Measurements from ENCODE around the gene KCNIP4. TPM values are rescaled to one million over a fixed set of nuclear protein-coding genes. Genes with fewer than 3 reads are reported as not detected.

Gene KCNIP4
- total RNA-seq, 2 experiments from 2014 or later = not detected

DNA sequence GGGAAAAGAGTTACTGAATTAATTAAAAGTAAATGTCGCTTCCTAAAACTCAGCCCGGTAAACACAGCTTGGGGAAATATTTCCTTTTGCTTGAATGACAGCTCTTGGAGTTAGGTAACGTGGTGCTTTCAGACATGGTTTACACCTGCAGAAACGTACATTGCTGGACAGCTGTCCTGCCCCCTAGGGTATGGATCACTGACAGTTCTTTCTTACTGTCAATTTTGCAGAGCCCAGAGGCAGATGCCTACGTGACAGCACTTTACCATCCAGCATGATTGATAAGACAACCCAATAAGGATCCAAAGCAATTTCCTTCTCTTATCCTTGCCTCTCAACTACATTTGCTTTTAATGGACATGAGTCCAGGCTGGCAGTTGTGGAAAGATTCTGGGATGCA, 913.8 kb downstream of the KCNIP4 start:
- Mint-ChIP-seq H3K27ac (no peak overlapping the region), H3K4me1 (no peaks in the 10 kb centered on the region), H3K27me3 (no peaks in the 10 kb centered on the region), H3K4me3 (no peak overlapping the region), H3K9me3 (no peaks in the 10 kb centered on the region), H3K36me3 (ENCODE audit: low read depth) (no peaks in the 10 kb centered on the region)
- no peak for DNase-seq
- CTCF ChIA-PET = no interaction called here
- POLR2A ChIA-PET = no interaction called here

GRCh38 chr4:21032089-21032645, 916.4 kb downstream of the KCNIP4 start:
- Mint-ChIP-seq H3K4me1 (no peaks in the 10 kb centered on the region), H3K9me3 (no peaks in the 10 kb centered on the region), H3K27me3 (no peaks in the 10 kb centered on the region), H3K27ac (no peak overlapping the region), H3K4me3 (no peak overlapping the region), H3K36me3 (ENCODE audit: low read depth) (no peaks in the 10 kb centered on the region)
- CTCF ChIA-PET = no interaction called here
- DNase-seq = no peak
- POLR2A ChIA-PET = no interaction called here

GRCh38 chr4:21018817-21019216, 929.8 kb downstream of the KCNIP4 start:
- Mint-ChIP-seq H3K4me1 (no peaks in the 10 kb centered on the region), H3K36me3 (ENCODE audit: low read depth) (no peaks in the 10 kb centered on the region), H3K9me3 (peaks cover 7% of the 10 kb centered on the region), H3K27ac (no peak overlapping the region), H3K4me3 (no peak overlapping the region), H3K27me3 (no peaks in the 10 kb centered on the region)
- ChIA-PET CTCF (no interaction called here), POLR2A (no interaction called here)
- DNase-seq = no peak

GRCh38 chr4:21013501-21013900, 935.1 kb downstream of the KCNIP4 start:
- Mint-ChIP-seq H3K36me3 (ENCODE audit: low read depth) (no peaks in the 10 kb centered on the region), H3K27ac (no peak overlapping the region), H3K4me3 (no peak overlapping the region), H3K9me3 (peaks cover 8% of the 10 kb centered on the region), H3K27me3 (no peaks in the 10 kb centered on the region), H3K4me1 (no peaks in the 10 kb centered on the region)
- POLR2A ChIA-PET = no interaction called here
- CTCF ChIA-PET = no interaction called here
- DNase-seq = no peak

- Mint-ChIP-seq H3K36me3 (ENCODE audit: low read depth) (no peaks in the 10 kb centered on the region), H3K27ac (no peak overlapping the region), H3K9me3 (peaks cover 6% of the 10 kb centered on the region), H3K4me1 (no peaks in the 10 kb centered on the region), H3K27me3 (no peaks in the 10 kb centered on the region), H3K4me3 (no peak overlapping the region)
- POLR2A ChIA-PET = no interaction called here
- CTCF ChIA-PET = no interaction called here
- DNase-seq = no peak
Measured at GRCh38 chr4:21012851-21013331, 935.7 kb downstream of the KCNIP4 start.

GRCh38 chr4:21011106-21011505, 937.5 kb downstream of the KCNIP4 start:
- ChIA-PET POLR2A (no interaction called here), CTCF (no interaction called here)
- Mint-ChIP-seq H3K4me3 (no peak overlapping the region), H3K27ac (no peak overlapping the region), H3K36me3 (ENCODE audit: low read depth) (no peaks in the 10 kb centered on the region), H3K4me1 (no peaks in the 10 kb centered on the region), H3K9me3 (peaks cover 2% of the 10 kb centered on the region), H3K27me3 (no peaks in the 10 kb centered on the region)
- no peak for DNase-seq

DNA sequence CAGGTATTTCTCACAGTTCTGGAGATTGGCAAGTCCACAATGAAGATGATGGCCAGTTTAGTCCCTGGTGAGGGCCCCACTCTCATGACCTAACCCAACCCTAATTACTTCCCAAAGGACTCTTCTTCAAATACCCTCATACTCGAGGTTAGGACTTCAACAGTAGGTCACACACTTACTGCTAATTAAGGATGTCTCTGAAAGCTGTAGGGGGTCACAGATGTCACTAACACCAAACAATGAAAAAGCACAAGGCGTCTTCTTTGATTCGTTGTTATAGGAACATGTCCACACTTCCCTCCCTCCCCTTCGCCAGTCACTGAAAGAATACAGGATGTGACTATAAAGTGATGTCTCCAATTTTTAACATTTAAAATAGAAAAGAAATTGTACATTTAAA, 938.6 kb downstream of the KCNIP4 start:
- ChIA-PET CTCF (no interaction called here), POLR2A (no interaction called here)
- Mint-ChIP-seq H3K4me1 (no peaks in the 10 kb centered on the region), H3K27me3 (no peaks in the 10 kb centered on the region), H3K9me3 (peaks cover 2% of the 10 kb centered on the region), H3K36me3 (ENCODE audit: low read depth) (no peaks in the 10 kb centered on the region), H3K27ac (no peak overlapping the region), H3K4me3 (no peak overlapping the region)
- DNase-seq = no peak

DNA sequence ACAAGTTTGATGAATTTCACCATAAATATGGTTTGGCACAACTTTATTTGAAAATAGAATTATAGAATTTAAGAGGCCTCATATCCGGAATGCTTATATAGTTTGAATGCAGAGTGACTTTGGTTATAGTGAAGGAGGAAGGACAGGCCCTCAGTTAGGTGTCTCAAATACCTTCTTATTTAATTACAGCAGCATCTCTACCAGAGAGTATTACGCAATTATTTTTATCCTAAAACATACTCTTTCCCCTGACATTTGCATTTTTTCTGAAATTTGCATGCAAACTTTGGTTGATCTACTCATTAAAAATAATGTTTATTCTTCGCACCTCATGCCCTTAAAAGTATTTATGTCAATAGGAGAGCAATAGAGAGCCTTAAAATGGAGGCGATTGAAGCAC, 942.9 kb downstream of the KCNIP4 start:
- CTCF ChIA-PET = no interaction called here
- Mint-ChIP-seq H3K27me3 (no peaks in the 10 kb centered on the region), H3K36me3 (ENCODE audit: low read depth) (no peaks in the 10 kb centered on the region), H3K27ac (no peak overlapping the region), H3K4me3 (no peak overlapping the region), H3K9me3 (peaks cover 4% of the 10 kb centered on the region), H3K4me1 (peaks cover 4% of the 10 kb centered on the region)
- POLR2A ChIA-PET = no interaction called here
- no peak for DNase-seq

DNA sequence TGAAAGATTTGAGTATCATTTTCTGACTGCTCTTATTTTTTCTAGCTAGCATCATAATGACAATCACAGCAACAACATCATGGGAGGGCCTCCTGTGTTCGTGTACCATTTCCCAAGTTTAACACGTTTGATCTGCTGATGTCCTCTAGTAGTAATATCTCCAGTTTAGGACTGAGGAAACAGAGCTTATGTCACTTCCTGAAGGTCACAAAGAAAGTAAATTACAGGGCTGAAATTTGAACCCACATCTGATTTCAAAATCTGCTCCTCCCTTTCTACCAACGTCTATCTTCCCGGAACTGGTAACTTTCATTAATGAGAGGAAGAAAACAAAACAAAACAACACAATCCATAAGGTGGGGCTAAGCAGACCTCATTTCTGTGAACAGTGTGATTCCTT, 945.6 kb downstream of the KCNIP4 start:
- H3K4me1 Mint-ChIP-seq = peaks cover 4% of the 10 kb centered on the region
- no peaks in the 10 kb centered on the region for H3K36me3 Mint-ChIP-seq (ENCODE audit: low read depth)
- H3K9me3 Mint-ChIP-seq = peaks cover 2% of the 10 kb centered on the region
- no peak overlapping the region for H3K27ac Mint-ChIP-seq
- no peak for DNase-seq
- ChIA-PET CTCF (no interaction called here), POLR2A (no interaction called here)
- H3K4me3 Mint-ChIP-seq = no peak overlapping the region
- H3K27me3 Mint-ChIP-seq = no peaks in the 10 kb centered on the region

DNA sequence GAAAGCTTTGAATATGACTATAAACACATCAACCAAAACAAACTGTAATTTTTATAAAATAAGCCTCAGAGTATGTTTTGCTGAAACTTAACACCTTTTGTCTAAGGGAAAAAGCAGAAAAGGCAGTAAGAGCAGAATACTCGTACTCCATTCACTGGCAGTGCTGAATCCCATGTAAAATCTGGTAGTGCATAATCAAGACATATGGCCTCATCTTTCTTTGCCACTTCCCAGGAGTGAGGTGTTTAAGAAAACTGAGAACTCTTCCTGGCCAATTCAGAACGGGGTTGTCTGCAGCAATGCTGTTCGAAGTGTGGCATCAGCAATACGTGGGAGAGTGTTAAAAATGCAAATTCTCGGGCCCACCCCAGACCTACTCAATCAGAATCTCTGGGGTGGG, 946.3 kb downstream of the KCNIP4 start:
- H3K36me3 Mint-ChIP-seq (ENCODE audit: low read depth) = no peaks in the 10 kb centered on the region
- no peaks in the 10 kb centered on the region for H3K27me3 Mint-ChIP-seq
- H3K9me3 Mint-ChIP-seq = peaks cover 2% of the 10 kb centered on the region
- ChIA-PET CTCF (no interaction called here), POLR2A (no interaction called here)
- no peak overlapping the region for H3K4me3 Mint-ChIP-seq
- no peak overlapping the region for H3K27ac Mint-ChIP-seq
- peaks cover 4% of the 10 kb centered on the region for H3K4me1 Mint-ChIP-seq
- no peak for DNase-seq

GRCh38 chr4:21001490-21001889, 947.1 kb downstream of the KCNIP4 start:
- Mint-ChIP-seq H3K4me1 (peaks cover 4% of the 10 kb centered on the region), H3K4me3 (no peak overlapping the region), H3K27ac (no peak overlapping the region), H3K36me3 (ENCODE audit: low read depth) (no peaks in the 10 kb centered on the region), H3K9me3 (peaks cover 2% of the 10 kb centered on the region), H3K27me3 (no peaks in the 10 kb centered on the region)
- no peak for DNase-seq
- ChIA-PET POLR2A (no interaction called here), CTCF (no interaction called here)

GRCh38 chr4:20997886-20998285, 950.7 kb downstream of the KCNIP4 start:
- H3K27me3 Mint-ChIP-seq = no peaks in the 10 kb centered on the region
- ChIA-PET CTCF (no interaction called here), POLR2A (no interaction called here)
- no peaks in the 10 kb centered on the region for H3K4me1 Mint-ChIP-seq
- H3K9me3 Mint-ChIP-seq = no peaks in the 10 kb centered on the region
- no peak overlapping the region for H3K27ac Mint-ChIP-seq
- no peaks in the 10 kb centered on the region for H3K36me3 Mint-ChIP-seq (ENCODE audit: low read depth)
- no peak overlapping the region for H3K4me3 Mint-ChIP-seq
- DNase-seq = no peak

GRCh38 chr4:20995610-20996009, 953.0 kb downstream of the KCNIP4 start:
- no peaks in the 10 kb centered on the region for H3K27me3 Mint-ChIP-seq
- CTCF ChIA-PET = no interaction called here

GRCh38 chr4:20995015-20995414, 953.6 kb downstream of the KCNIP4 start:
- Mint-ChIP-seq H3K36me3 (ENCODE audit: low read depth) (no peaks in the 10 kb centered on the region), H3K4me3 (no peak overlapping the region), H3K27me3 (no peaks in the 10 kb centered on the region), H3K27ac (no peak overlapping the region), H3K9me3 (peaks cover 5% of the 10 kb centered on the region), H3K4me1 (no peaks in the 10 kb centered on the region)
- no peak for DNase-seq
- CTCF ChIA-PET = no interaction called here
- POLR2A ChIA-PET = no interaction called here

More at GRCh38 chr4:20995610-20996009, 953.0 kb downstream of the KCNIP4 start:
- no peak overlapping the region for H3K4me3 Mint-ChIP-seq
- H3K36me3 Mint-ChIP-seq (ENCODE audit: low read depth) = no peaks in the 10 kb centered on the region
- H3K4me1 Mint-ChIP-seq = no peaks in the 10 kb centered on the region
- peaks cover 5% of the 10 kb centered on the region for H3K9me3 Mint-ChIP-seq
- no peak overlapping the region for H3K27ac Mint-ChIP-seq
- POLR2A ChIA-PET = no interaction called here
- no peak for DNase-seq

- ChIA-PET POLR2A (no interaction called here), CTCF (no interaction called here)
- Mint-ChIP-seq H3K36me3 (ENCODE audit: low read depth) (no peaks in the 10 kb centered on the region), H3K27me3 (no peaks in the 10 kb centered on the region), H3K4me1 (no peaks in the 10 kb centered on the region), H3K9me3 (peaks cover 5% of the 10 kb centered on the region), H3K4me3 (no peak overlapping the region), H3K27ac (no peak overlapping the region)
- no peak for DNase-seq
Measured at GRCh38 chr4:20992002-20992401, 956.6 kb downstream of the KCNIP4 start.

All from activated CD4-positive, alpha-beta memory T cell treated with anti-CD3 and anti-CD28 coated beads, Interleukin-2, amount 10 ng/mL, durations not matched to agents 7 days and 5 days (primary cell).